Measurements from ENCODE around the gene MSLN.
"Not testable (repeated sequence)": the region's sequence is repeated elsewhere in the genome, so short reads cannot be mapped to it uniquely, and the experiment has no call there.

Gene MSLN

GRCh38 chr16:734208-734980 is 26.1 kb upstream of the MSLN start:
- peak in 1 of 58 donors; percentile 61 for DNase-seq

DNA sequence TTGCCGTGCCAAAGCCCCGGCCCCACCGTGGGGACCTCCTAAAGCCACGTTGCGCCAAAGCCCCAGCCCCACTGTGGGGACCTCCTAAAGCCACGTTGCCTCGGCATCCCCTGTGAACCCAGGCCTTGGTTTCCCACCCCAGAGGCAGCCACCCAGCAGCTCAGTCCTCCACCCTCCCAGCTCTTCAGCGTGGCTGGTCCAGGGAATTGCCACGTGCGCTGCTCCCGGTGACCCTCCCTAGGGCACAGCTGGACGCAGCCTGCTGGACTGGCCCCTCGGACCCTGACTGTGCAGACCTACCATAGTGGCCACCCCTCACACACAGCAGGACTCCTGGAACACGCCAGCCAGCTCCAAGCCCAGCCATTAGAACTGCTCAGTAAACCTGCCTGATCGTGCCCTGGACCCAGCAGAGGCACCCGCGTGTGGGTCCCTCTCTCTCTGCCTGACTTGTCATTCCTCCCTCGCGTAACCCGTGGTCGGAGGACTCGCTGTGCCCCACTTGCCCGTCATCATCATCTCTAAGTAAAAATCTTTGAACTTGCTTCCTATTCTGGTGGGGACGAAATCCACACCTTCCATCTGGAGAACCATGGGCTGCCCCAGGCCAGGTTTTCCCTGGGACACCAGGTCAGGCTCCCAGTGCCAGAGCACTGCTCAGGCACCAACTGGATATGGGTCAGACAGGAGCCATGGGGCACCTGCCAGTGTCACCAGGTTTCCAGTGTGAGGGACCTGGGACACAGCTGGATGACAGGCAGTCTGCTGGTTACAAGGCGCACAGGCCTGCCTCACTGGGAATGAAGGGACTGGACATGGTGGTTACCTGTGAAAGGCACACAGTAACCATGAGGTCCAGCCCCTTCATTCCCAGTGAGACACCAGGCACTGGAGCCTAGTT is 25.3 kb upstream of the MSLN start:
- DNase-seq, result no peak

DNA sequence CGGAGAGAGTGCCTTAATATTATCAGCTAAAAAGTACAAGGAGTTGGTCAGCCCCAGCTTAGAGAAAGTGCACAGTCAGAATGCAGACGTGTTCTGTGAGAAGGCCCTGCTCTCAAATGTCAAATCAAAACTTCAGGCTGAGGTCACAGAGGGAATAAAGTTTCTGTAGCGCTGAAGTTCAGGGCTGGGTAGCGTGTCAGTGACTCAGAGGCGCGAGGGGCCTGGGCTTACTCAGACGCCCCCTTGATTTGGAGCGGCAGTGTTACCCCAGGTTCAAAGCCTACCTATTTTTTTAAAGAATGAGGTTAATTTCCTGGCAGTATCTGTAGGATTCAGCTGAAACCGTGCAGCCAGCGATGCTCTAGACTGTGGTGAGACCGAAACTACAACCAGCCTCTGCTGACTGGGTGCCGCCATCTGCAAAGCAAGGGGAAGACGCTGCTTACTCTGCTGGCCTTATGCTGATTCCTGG is 24.5 kb upstream of the MSLN start:
- no peak for DNase-seq

DNA sequence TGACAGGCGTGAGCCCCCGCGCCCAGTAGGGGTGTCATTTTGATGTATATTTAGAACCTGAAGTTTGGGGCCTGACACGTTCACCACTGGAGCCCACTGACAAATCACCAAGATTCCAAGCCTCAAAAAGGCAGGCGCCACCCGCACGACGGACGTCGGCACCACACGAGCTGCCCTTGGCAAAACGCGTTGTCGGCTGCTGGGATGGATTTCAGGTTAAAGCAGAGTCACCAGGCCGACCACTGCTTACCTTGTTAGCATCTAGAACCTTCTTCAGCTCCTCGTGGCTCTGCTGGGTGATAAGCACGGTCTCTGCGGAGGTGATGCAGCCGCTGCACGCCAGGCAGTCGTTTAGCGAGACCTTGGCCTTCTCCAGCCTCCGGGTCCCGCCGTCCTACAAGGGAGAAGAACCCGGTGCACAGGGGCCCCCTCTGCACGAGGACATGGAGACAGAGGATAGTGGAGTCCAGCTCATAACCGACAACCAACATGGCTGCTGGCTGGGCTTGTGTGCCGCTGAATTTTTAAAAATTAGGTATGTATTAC is 23.5 kb upstream of the MSLN start:
- DNase-seq, result no peak

GRCh38 chr16:739560-740458 is 20.7 kb upstream of the MSLN start:
- no peak for DNase-seq

DNA sequence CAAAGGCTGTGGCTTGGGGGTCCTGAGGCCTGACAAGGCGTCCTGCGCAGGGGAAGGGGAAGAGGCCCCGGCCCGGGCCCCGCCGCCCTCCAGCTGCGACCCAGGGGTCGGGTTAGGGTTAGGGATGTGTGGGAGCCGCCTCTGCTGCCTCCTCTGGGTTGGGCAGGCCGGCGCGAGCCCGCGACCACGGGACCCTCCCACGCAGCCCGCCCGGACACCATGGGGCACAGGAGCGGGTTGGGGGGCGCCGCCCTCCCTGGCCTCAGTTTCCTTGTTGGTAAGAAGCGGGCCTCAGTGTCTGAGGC is 20.1 kb upstream of the MSLN start:
- no peak for DNase-seq

- peak in 57 of 58 donors; percentile 16 to 90 (median 80) for DNase-seq
Measured at GRCh38 chr16:740764-741505, 19.6 kb upstream of the MSLN start, which contains the start of gene CIAO3. TSS of gene CIAO3 (minus strand) at chr16:740997. CDS start at chr16:740985, 12 bp downstream.

DNA sequence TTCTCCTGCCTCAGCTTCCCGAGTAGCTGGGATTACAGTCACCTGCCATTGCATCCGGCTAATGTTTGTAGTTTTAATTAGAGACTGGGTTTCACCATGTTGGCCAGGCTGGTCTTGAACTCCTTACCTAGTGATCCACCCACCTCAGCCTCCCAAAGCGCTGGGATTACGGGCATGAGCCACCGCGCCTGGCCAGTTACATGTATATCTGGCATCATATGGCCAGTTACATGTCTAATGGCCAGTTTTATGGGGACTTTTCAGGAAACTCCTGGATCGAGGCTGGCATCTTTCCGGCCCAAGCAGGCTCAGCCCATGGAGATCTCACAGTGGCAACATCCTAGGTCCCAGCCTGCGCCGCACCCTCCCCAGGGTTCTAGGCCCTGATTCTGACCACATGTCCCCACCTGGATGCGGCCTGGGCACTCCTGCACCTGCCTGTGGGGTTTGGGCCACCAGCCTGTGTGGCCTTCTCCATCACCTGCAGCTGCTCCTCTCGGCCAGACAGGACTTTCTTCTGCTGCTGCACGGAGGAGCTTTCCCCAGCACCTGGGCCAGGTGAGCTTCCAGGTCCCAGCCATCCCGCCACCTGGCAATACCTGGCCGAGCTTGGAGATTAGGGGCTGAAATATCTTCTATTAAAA is 18.4 kb upstream of the MSLN start:
- DNase-seq, result no peak

GRCh38 chr16:742894-743293 is 17.6 kb upstream of the MSLN start:
- not testable (repeated sequence) for DNase-seq

DNA sequence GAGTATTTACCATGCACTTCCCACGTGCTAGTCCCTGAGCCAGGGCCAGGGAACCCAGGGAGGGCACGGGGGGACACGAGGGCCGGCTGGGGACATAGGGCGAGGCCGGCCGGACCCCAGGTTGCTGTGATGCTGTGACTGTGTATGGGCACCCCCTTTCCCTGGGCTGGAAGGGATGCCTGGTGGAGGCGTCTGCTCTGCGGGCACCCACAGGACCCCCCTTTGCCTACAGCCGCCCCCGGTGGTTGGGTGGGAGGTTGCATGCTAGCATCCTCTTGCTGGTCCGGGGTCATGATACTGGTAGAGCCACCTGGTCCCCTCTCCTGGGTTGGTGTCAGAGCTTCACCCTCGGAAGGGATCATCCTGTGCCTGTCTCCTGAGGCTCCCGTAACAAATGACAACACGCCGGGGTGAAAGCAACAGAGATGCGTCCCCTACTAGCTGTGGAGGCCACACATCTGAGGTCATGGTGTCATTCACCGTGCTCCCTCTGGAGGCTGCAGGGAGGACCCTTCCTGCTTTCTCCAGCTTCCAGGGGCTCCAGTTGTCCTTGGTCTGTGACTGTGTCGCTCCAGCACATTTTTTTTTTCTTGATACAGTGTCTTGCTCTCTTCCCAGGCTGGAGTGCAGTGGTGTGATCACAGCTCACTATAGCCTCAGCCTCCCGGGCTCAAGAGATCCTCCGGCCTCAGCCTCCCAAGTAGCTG is 16.6 kb upstream of the MSLN start:
- DNase-seq, result no peak

- no peak for DNase-seq
Measured at GRCh38 chr16:745739-746138, 14.8 kb upstream of the MSLN start.

DNA sequence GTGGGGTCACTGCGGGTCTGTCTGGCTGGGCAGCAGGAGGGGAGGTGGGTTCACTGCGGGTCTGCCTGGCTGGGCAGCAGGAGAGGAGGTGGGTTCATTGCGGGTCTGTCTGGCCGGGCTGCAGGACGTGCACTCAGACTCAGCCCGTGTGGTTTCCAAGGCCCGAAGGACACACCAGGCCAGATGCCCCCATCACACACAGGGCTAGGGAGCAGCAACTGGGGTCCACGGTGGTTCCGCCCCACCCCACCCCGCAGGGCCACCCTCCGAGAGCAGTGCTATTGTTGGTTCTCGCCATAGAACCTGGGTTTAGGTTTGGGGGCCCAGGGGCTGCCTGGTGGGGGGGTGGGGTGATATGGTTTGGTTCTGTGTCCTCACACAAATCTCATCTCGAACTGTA is 13.9 kb upstream of the MSLN start:
- DNase-seq, result no peak

DNA sequence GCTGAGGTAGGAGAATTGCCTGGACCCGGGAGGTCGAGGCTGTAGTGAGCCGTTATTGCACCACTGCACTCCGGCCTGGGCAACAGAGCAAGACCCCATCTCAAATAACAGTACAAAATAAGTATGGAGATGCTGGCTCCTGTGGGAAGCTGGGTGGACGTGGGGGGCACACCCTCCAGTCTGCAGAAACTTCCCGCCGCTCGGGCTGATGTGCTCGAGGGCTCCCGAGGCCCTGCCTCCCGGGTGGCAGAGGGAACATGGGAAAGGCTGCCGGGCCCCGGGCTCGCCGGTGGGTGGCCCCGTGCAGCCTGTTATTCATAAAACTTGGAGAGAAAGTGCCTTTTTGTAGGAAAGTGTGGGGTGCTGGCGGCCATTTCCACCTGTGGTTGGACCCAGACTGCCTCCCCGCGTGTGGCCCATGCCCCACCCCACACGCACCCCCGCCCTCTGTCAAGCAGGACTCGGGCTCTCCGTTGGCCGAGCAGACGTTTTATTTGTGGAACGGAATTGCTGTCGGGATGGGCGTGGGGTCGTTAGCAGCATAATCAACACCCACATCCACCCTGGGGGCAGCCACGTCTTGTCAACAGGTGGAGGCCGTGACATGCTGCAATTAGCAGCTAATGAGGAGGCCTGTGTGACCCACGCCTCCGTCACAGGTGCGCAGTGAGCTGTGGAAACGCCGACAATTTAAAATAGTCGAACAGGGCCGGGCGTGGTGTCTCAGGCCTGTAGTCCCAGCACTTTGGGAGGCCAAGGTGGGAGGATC is 12.4 kb upstream of the MSLN start:
- DNase-seq, result no peak

GRCh38 chr16:749010-749409 is 11.5 kb upstream of the MSLN start:
- no peak for DNase-seq

DNA sequence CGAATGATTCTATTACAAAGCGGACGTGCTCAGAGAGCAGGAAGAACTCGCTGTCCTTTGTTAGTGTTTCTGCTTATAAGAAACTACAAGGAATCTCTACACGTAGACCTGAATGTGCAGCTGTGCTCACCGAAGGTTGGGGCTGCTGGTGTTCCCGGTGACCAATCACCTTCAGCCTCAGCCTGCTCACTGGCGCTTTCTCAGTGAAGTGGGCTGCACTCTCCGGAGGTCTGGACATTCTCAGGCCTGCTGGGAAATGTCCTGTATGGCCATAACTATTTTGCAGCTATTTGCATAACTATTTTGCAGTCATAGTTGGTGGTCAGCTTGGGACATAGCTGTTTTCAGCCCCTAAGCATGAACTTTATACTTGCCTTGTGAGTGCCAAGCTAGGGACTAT is 10.0 kb upstream of the MSLN start:
- DNase-seq, result no peak

DNA sequence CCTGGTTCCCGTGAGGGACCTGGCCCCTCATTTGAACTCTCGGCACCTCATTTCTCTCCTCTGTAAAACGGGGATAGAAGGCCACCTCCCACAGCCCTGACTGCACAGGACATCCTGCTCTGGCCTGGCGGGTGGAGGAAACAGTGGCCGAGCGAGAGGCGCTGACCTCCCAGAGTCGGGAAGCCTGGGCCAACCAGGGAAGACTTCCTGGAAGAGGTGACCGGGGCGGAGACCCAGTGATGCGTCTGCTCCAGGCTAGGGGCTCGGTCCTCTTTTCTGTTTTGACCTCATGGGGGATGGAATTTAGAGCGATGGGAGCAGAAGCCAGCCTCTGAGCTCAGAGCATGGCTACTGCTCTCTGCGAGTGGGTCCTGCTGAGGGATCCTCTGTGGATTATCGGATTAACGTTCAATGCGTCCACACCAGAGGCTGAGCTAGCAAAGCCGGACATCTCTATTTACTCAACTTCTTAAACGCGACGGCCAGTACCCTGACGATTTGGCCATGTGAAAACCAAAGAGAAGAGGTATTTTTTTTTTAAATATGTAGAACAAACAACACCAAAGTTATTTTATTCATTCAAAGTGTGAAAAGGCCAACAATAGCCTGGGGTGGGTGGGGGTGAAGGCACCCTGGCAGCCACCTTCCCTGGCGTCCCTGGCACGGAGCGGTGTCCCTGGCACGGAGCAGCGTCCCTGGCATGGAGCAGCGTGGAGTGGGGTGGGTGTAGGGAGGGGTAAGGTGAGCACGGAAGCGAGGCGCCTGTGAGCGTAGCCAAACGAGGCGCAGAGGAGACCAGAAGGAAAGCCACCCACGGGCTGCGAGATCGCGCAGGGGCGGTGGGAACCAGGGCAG is 9.2 kb upstream of the MSLN start:
- DNase-seq, result peak in 35 of 58 donors; percentile 6 to 84 (median 38)

DNA sequence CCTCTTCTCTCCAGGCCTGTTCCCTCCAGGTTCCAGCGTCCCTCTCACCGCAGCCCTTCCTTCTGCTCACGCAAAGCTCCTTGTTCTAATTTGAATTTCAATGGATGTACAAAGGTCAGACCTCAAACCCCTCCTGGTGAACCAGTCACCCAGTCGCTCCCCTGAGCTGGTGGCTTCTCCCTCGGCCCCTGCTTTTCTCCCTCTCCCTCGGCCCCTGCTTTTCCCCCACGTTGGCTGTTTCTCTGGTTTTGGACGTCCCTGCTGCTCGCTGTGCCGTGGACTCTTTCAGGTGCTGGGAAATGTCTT is 8.6 kb upstream of the MSLN start:
- DNase-seq, result no peak
